Thyroid gland (tissue), 4 donors: Measurements from ENCODE around the gene WFDC2. TPM values are rescaled to one million over a fixed set of nuclear protein-coding genes. Genes with fewer than 3 reads are reported as not detected.
A peak's percentile ranks its signal among the peaks of the same experiment; 100 is the strongest.

ENCODE experiments used
- DNase-seq, 2 donors: peaks; one replicate each; pipeline ENCODE4 v3.0.0-alpha.2; 2019
- H3K27ac ChIP-seq, 3 donors: fragments of 200-600 bp; sonication (generic); 1 replicate in 2 of 3; 2 replicates in 1 of 3; pipeline ENCODE4 v1.5.1; 2016 to 2019; ENCODE audit warnings: mild to moderate bottlenecking in 1 of 3, moderate library complexity in 1 of 3
- H3K27me3 ChIP-seq: fragments of 200-600 bp; sonication (generic); one replicate; pipeline ENCODE4 v1.5.1; 2019
- H3K36me3 ChIP-seq, 2 donors: fragments of 200-600 bp; sonication (generic); one replicate each; pipeline ENCODE4 v1.5.1; 2016 to 2019
- H3K4me1 ChIP-seq, 2 donors: fragments of 200-600 bp; sonication (generic); one replicate each; pipeline ENCODE4 v1.5.1; 2017 to 2019
- H3K4me3 ChIP-seq, 3 donors: fragments of 200-600 bp; sonication (generic); replicated peaks in 1 of 3; 1 replicate in 2 of 3; 2 replicates in 1 of 3; pipeline ENCODE4 v1.5.1; 2016; ENCODE audit warnings: mild to moderate bottlenecking in 1 of 3
- H3K9me3 ChIP-seq: fragments of 200-600 bp; sonication (generic); one replicate; pipeline ENCODE4 v1.5.1; 2017
- POLR2A ChIP-seq, 2 donors: fragments of 450-650 bp; IDR thresholded peaks; one replicate each; pipeline ENCODE4 v1.6.1; 2017; ENCODE audit warnings: antibody characterized with exemption in 2 of 2, mild to moderate bottlenecking in 2 of 2, moderate library complexity in 1 of 2
- WGBS, 2 donors: methylation state at CpG; one replicate each; pipeline ENCODE4 v1.1.5; 2017; 5-methylcytosine and 5-hydroxymethylcytosine counted together
- intact Hi-C: fragments of 100-400 bp; cut with DNase I; formaldehyde crosslinking; loops from one replicate; pipeline ENCODE4 v1.15.1; 2023
- total RNA-seq, 4 donors: library from RNA; depleted of rRNA; stranded (reverse); fragments of >200 nt; gene quantifications; one replicate each; pipeline ENCODE4 v1.2.3, GENCODE V29; 2016
- TF ChIP-seq, protein P1 (sequence below), 6 experiments: fragments of 200-600 bp in 3 of 6; fragments of 450-650 bp in 3 of 6; sonication (generic) in 3 of 6; IDR thresholded peaks; one replicate each; pipeline ENCODE4 v1.5.1; 2016 to 2019; ENCODE audit warnings: antibody characterized with exemption in 6 of 6, mild to moderate bottlenecking in 2 of 6, inconsistent platforms in 1 of 6, moderate library complexity in 1 of 6

The WFDC2 gene
- total RNA-seq, 4 donors from 2014 or later = 109 to 163 (median 131) TPM

DNA sequence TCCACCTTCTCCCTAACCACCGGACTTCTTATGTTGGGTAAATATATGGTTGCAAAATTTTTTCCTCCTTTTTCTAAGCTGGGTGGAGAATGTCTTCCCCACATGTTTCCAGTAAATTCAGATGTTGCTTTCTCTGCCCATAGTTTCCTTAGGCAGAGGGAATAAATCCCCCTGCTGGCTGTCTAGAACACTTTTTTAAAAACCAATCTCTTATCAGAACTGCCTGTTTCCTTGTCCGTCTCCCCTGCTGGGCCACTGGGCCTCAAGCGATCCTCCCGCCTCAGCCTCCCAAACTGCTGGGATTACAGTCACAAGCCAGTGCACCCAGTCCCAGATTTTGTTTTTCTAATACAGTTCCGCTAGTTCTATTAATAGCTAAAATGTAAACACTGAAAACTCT, 9.9 kb upstream of the WFDC2 start:
- TF ChIP-seq, protein P1, sequence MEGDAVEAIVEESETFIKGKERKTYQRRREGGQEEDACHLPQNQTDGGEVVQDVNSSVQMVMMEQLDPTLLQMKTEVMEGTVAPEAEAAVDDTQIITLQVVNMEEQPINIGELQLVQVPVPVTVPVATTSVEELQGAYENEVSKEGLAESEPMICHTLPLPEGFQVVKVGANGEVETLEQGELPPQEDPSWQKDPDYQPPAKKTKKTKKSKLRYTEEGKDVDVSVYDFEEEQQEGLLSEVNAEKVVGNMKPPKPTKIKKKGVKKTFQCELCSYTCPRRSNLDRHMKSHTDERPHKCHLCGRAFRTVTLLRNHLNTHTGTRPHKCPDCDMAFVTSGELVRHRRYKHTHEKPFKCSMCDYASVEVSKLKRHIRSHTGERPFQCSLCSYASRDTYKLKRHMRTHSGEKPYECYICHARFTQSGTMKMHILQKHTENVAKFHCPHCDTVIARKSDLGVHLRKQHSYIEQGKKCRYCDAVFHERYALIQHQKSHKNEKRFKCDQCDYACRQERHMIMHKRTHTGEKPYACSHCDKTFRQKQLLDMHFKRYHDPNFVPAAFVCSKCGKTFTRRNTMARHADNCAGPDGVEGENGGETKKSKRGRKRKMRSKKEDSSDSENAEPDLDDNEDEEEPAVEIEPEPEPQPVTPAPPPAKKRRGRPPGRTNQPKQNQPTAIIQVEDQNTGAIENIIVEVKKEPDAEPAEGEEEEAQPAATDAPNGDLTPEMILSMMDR (IDR thresholded peaks at IDR 0.05) = no peak
- no peak for TF ChIP-seq POLR2A (IDR thresholded peaks at IDR 0.05)
- WGBS, 2 donors = 65 to 66% methylated on average over 5 of the region's 5 CpGs
- intact Hi-C loops = loop anchor here (10.0 kb wide), 1 partner anchor 305 kb away; no protein-coding TSS in a partner anchor
- Histone ChIP-seq H3K4me3 (no peak overlapping the region), H3K36me3 (no peaks in the 10 kb centered on the region), H3K27ac (no peak overlapping the region), H3K9me3 (no peaks in the 10 kb centered on the region), H3K27me3 (no peaks in the 10 kb centered on the region), H3K4me1 (peaks cover 9 to 15% of the 10 kb centered on the region in 2 donors)
- DNase-seq = peak; percentile 27 to 59

DNA sequence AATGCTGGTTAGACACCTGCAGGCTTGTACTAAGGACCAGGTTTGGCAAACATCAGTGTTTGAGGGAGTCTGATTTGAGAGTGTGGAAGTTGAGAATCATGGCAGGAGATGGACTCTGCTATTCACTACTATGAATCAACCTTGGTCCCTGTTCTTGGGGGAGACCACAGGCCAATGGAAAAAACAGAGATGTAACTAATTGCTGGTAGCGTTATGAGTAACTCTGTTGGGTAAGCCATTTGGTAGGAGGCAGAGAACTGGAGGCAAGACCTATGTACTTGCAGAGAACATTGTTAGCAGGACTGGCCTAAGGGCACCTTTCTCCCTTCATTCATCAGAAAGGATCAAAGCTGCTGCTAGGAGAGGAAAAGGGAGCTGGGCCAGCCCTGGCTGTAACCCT, 8.3 kb upstream of the WFDC2 start:
- Histone ChIP-seq H3K4me1 (peaks cover 9 to 20% of the 10 kb centered on the region in 2 donors), H3K4me3 (no peak overlapping the region), H3K36me3 (no peaks in the 10 kb centered on the region), H3K27ac (no peak overlapping the region), H3K27me3 (no peaks in the 10 kb centered on the region), H3K9me3 (no peaks in the 10 kb centered on the region)
- no peak for DNase-seq
- TF ChIP-seq POLR2A (IDR thresholded peaks at IDR 0.05) = no peak
- TF ChIP-seq, protein P1 (IDR thresholded peaks at IDR 0.05) = no peak
- WGBS, 2 donors = 78 to 93% methylated on average over 1 of the region's 1 CpG
- intact Hi-C loops = loop anchor here (10.0 kb wide), 1 partner anchor 304 kb away; no protein-coding TSS in a partner anchor

DNA sequence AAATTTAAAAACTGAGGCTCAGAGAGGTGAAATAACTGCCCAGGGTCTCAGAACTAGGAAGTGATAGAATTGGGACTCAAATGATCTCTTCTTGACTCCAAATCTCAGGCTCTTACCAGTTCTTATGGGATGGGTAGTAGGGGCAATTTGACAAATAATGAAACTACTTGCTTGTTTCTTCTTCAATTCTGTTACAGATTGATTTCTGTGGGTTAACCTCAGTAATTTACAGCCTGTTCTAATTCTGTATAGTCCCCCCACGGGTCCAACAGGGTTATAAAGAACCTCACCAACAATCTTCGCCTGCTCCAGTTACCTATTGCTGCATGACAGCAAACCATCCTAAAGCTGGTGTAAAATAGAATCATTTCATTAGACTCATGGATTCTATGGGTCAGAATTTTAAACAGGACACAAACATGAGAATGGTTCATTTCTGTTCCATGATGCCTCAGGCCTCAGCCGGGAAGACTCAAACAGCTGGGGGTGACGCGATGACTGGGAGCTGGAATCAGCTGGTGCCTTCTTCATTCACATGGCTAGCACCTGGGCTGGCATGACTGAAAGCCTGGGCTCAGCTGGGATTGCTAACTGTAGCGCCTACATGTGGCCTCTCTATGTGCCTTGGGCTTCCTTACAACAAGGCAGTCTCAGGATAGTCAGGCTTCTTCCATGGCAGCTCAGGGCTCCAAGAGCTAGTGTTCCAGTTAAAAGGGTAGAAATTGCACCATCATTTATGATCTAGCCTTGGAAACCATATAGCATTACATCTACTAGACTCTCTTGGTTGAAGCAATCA, 6.6 kb upstream of the WFDC2 start:
- Histone ChIP-seq H3K27ac (no peak overlapping the region), H3K4me3 (no peak overlapping the region), H3K27me3 (no peaks in the 10 kb centered on the region), H3K36me3 (no peaks in the 10 kb centered on the region), H3K9me3 (no peaks in the 10 kb centered on the region), H3K4me1 (peaks cover 9 to 22% of the 10 kb centered on the region in 2 donors)
- no peak for TF ChIP-seq POLR2A (IDR thresholded peaks at IDR 0.05)
- TF ChIP-seq, protein P1 (IDR thresholded peaks at IDR 0.05) = no peak
- 89 to 94% methylated on average over 6 of the region's 6 CpGs for WGBS, 2 donors
- intact Hi-C loops = loop anchor here (10.0 kb wide), 1 partner anchor 302 kb away; no protein-coding TSS in a partner anchor
- no peak for DNase-seq

DNA sequence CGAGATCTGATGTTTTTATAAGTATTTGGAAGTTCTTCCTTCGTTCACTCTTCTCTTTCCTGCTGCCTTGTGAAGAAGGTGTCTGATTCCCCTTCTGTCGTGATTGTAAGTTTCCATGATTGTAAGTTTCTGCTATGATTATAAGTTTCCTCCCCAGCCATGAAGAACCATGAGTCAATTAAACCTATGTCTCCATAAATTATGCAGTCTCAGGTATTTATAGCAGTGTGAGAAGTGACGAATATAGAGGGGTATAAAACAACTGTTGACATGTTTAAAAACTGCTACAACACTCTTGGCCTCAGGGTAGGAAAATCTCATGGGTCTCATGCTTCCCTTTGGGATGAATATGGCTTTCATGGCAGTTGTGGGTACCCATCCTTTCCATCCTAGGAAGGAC, 5.8 kb upstream of the WFDC2 start:
- H3K36me3 ChIP-seq = no peaks in the 10 kb centered on the region

More for the DNA sequence above, 5.8 kb upstream of the WFDC2 start:
- no peaks in the 10 kb centered on the region for H3K27me3 ChIP-seq
- H3K27ac ChIP-seq = no peak overlapping the region
- no peak overlapping the region for H3K4me3 ChIP-seq
- H3K9me3 ChIP-seq = no peaks in the 10 kb centered on the region
- no peak for TF ChIP-seq POLR2A (IDR thresholded peaks at IDR 0.05)
- TF ChIP-seq, protein P1 (IDR thresholded peaks at IDR 0.05) = no peak
- 85 to 89% methylated on average over 4 of the region's 4 CpGs for WGBS, 2 donors
- intact Hi-C loops = loop anchor here (10.0 kb wide), 1 partner anchor 301 kb away; no protein-coding TSS in a partner anchor
- peaks cover 9 to 30% of the 10 kb centered on the region in 2 donors for H3K4me1 ChIP-seq
- DNase-seq = no peak
